Measurements from ENCODE around the gene TMPRSS5. TPM values are rescaled to one million over a fixed set of nuclear protein-coding genes. Genes with fewer than 3 reads are reported as not detected.
A peak's percentile ranks its signal among the peaks of the same experiment; 100 is the strongest.
"Not testable (repeated sequence)": the region's sequence is repeated elsewhere in the genome, so short reads cannot be mapped to it uniquely, and the experiment has no call there.

Gene TMPRSS5
- total RNA-seq, 1 donor from 2014 or later: 1.3 TPM

GRCh38 chr11:113675565-113675964 is 30.5 kb downstream of the TMPRSS5 start:
- TF ChIP-seq CTCF (IDR thresholded peaks at IDR 0.05; ENCODE audit: partially characterized antibody, unreplicated experiment): no peak
- Mint-ChIP-seq H3K27me3 (ENCODE audit: unreplicated experiment) (no peaks in the 10 kb centered on the region), H3K4me3 (ENCODE audit: unreplicated experiment) (peak overlapping the region; percentile 28), H3K9me3 (ENCODE audit: unreplicated experiment) (peaks cover 4% of the 10 kb centered on the region), H3K36me3 (ENCODE audit: unreplicated experiment) (no peaks in the 10 kb centered on the region), H3K4me1 (ENCODE audit: low read depth, unreplicated experiment) (peaks cover 35% of the 10 kb centered on the region), H3K27ac (ENCODE audit: unreplicated experiment) (peak overlapping the region; percentile 36)
- no peak for DNase-seq

DNA sequence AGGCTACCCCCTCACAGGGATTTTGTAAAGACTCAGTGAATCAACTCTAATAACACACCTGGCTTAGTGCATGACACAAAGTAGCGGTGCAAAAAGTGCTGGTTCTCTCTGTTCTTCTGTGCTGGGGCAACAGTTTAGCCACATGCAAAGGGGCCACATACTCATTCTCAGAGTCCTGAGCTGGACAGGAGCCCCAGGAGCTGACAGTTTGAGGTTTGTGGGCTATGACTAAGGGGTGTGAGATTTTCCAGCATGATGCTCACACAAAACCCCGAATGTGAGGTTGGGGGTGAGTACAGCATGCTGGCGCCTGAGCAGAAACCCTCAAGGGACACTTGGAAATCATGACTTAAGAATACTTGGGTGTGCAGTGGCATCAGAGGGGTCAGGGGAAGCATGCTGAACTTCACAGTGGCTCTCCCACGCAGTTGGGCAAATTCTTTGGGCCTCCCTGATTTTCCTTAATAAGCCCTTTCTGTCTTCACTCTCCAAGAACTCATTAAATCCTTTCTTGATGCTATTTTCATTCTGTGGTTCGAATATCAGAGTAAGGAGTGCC is 31.0 kb downstream of the TMPRSS5 start:
- H3K4me3 Mint-ChIP-seq (ENCODE audit: unreplicated experiment): peak overlapping the region; percentile 28
- peaks cover 35% of the 10 kb centered on the region for H3K4me1 Mint-ChIP-seq (ENCODE audit: low read depth, unreplicated experiment)
- no peaks in the 10 kb centered on the region for H3K36me3 Mint-ChIP-seq (ENCODE audit: unreplicated experiment)
- no peaks in the 10 kb centered on the region for H3K27me3 Mint-ChIP-seq (ENCODE audit: unreplicated experiment)
- no peak for TF ChIP-seq CTCF (IDR thresholded peaks at IDR 0.05; ENCODE audit: partially characterized antibody, unreplicated experiment)
- peak overlapping the region; percentile 36 for H3K27ac Mint-ChIP-seq (ENCODE audit: unreplicated experiment)
- no peak for DNase-seq
- H3K9me3 Mint-ChIP-seq (ENCODE audit: unreplicated experiment): peaks cover 4% of the 10 kb centered on the region

DNA sequence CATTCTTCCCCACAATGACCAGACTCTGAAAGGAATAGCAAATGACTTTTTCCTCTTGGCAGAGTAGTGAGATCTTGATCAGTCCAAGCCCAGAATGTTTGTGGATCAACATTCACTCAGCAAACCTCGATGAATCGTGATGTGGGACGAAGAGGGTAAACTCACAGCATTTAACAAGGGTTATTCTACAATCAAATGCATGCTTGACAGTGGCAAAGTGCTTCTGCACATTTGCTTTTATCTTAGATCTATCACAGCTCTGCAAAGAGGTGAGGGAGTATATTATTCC is 31.8 kb downstream of the TMPRSS5 start:
- Mint-ChIP-seq H3K4me3 (ENCODE audit: unreplicated experiment) (no peak overlapping the region), H3K4me1 (ENCODE audit: low read depth, unreplicated experiment) (peaks cover 30% of the 10 kb centered on the region), H3K27ac (ENCODE audit: unreplicated experiment) (no peak overlapping the region), H3K9me3 (ENCODE audit: unreplicated experiment) (peaks cover 1% of the 10 kb centered on the region), H3K27me3 (ENCODE audit: unreplicated experiment) (no peaks in the 10 kb centered on the region), H3K36me3 (ENCODE audit: unreplicated experiment) (no peaks in the 10 kb centered on the region)
- no peak for DNase-seq
- TF ChIP-seq CTCF (IDR thresholded peaks at IDR 0.05; ENCODE audit: partially characterized antibody, unreplicated experiment): no peak

DNA sequence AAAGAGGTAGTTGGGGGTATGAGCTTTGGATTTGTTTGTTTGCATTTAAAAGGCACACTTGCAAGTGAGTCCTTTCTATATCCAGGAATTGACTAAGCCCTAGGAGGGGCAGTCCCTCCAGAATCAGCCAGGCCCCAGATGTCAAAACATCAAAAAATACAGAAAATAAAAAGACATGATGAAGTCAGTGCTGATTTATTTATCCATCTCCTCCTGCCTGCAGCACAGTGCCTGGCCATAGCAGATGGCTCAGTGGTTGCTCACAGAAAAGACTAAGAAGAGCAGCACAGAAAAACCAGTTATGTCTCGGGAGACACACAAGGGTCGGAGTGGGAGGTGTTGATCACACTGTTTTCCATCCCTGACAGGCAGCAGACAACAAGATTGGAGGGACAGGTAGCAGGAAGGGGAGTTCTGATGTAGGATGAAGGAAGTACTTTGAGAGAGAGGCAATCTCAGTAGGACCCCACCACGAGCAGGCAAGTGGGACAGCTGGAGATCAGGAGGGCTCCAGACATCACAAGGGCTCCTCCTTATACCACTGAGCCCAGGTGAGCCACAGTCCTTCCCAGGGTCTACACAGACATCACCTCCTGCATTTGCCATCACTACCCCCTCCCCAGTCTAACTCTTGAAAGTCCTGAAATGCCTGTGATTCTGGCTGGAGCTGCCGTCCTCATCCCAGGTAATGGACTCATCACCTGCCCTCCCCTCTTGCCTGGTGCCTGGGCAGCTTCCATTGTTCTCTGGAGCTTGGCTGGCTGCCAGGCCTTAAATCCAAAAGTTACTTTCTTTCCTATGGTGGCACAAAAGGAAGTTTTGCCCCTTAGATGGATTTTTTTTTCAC is 32.3 kb downstream of the TMPRSS5 start:
- no peak for TF ChIP-seq CTCF (IDR thresholded peaks at IDR 0.05; ENCODE audit: partially characterized antibody, unreplicated experiment)
- peaks cover 30% of the 10 kb centered on the region for H3K4me1 Mint-ChIP-seq (ENCODE audit: low read depth, unreplicated experiment)
- no peaks in the 10 kb centered on the region for H3K27me3 Mint-ChIP-seq (ENCODE audit: unreplicated experiment)
- H3K36me3 Mint-ChIP-seq (ENCODE audit: unreplicated experiment): peaks cover 3% of the 10 kb centered on the region
- H3K9me3 Mint-ChIP-seq (ENCODE audit: unreplicated experiment): no peaks in the 10 kb centered on the region
- DNase-seq: no peak
- H3K27ac Mint-ChIP-seq (ENCODE audit: unreplicated experiment): no peak overlapping the region
- no peak overlapping the region for H3K4me3 Mint-ChIP-seq (ENCODE audit: unreplicated experiment)

DNA sequence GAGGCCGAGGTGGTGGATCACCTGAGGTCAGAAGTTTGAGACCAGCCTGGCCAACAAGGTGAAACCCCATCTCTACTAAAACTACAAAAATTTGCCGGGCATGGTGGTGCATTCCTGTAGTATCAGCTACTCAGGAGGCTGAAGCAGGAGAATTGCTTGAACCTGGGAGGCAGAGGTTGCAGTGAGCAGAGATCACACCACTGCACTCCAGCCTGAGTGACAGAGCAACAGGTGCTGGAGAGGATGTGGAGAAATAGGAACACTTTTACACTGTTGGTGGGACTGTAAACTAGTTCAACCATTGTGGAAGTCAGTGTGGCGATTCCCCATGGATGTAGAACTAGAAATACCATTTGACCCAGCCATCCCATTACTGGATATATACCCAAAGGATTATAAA is 34.2 kb downstream of the TMPRSS5 start:
- not testable (repeated sequence) for H3K9me3 Mint-ChIP-seq (ENCODE audit: unreplicated experiment); H3K27ac Mint-ChIP-seq (ENCODE audit: unreplicated experiment); H3K27me3 Mint-ChIP-seq (ENCODE audit: unreplicated experiment); H3K4me3 Mint-ChIP-seq (ENCODE audit: unreplicated experiment); DNase-seq
- Mint-ChIP-seq H3K4me1 (ENCODE audit: low read depth, unreplicated experiment) (peaks cover 30% of the 10 kb centered on the region), H3K36me3 (ENCODE audit: unreplicated experiment) (peaks cover 17% of the 10 kb centered on the region)
